Cardiac atrium fibroblast (primary cell): ENCODE data around the gene CREG2. TPM values are rescaled to one million over a fixed set of nuclear protein-coding genes. Genes with fewer than 3 reads are reported as not detected.

Experiments
- total RNA-seq: library from RNA; depleted of rRNA; stranded (reverse); fragments of >200 nt; gene quantifications from 2 replicates; pipeline ENCODE4 v1.2.3, GENCODE V29; 2015

CREG2 gene, protein sequence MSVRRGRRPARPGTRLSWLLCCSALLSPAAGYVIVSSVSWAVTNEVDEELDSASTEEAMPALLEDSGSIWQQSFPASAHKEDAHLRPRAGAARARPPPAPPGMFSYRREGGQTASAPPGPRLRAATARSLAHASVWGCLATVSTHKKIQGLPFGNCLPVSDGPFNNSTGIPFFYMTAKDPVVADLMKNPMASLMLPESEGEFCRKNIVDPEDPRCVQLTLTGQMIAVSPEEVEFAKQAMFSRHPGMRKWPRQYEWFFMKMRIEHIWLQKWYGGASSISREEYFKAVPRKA
- total RNA-seq: 0.36 and 0.65 TPM in 2 replicates

DNA sequence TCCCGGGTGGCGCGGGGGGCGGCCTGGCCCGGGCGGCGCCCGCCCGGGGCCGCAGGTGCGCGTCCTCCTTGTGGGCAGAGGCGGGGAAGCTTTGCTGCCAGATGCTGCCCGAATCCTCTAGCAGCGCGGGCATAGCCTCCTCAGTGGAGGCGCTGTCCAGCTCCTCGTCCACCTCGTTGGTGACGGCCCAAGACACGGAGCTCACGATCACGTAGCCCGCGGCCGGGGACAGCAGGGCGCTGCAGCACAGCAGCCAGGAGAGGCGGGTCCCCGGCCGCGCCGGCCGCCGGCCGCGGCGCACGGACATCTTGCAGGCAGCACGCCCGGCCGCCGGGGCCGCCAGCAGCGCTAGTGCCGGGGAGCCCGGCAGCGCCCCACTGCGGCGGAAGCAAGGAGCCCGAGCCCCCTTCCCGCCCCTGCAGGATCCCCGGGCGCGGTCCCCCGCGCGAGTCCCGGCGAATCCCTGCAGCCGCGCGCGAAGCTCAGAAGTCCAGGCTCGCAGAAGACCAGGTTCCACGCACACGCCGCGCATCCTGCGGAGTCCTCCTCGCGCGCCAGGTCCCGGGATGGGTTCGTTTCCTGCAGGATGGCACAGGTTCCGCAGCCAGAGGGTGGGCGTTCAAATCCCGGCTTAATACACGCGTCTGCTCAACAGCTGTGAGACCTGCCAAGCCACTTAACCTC, at the start of gene CREG2:
CREG2 (minus strand) TSS at position 353 of the 684 bp plus-strand sequence; CDS start at position 307, 46 bp downstream.

DNA sequence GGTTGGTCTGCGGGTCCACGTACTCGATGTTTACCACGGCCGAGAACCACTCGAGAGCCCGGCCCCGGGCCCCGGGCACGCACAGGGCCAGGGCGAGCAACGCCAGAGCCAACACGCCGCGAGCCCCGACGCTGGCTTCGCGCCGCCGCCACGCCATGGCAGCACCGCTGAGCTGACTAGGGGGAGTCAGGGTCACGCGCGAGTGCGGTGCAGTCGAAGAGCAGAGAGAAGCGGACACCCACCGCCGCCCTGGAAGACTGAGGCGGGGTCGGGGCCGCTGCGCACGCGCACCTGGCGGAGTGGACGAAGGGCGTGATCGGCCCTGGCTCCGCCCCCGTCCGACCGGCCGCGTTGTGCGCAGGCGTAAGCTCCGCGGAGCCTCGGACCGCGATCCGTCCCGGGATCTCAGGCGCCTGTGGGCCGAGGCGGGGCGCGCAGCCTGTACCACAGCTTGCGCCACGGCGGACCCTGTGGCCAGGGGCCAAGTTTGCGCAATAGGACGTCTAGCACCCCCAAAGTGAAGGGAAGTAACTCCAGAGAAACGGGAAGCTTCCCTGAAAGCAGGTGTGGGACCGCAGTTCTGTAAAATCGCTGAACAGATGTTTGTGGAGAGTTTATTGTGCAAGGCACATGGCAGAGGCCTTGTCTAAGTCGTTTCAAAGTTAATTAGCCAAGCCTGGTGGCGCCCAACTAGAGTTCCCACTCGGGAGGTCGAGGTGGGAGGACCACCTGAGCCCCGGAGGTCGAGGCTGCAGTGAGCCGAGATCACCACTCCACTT, 78.7 kb downstream of the CREG2 start, which contains the start of gene RNF149:
RNF149 (minus strand) TSS at position 270 of the 779 bp plus-strand sequence; CDS start at position 157, 113 bp downstream.

Other genes starting within 250 kb of the CREG2 start
- gene TBC1D8, start 236.1 kb downstream of the CREG2 start, total RNA-seq: 9.4 and 17.5 TPM in 2 replicates
- gene CNOT11, start 134.6 kb downstream of the CREG2 start, total RNA-seq: 22.0 TPM in 2 replicates
- 30.3 and 37.4 TPM in 2 replicates for gene RNF149, start 78.8 kb downstream of the CREG2 start, total RNA-seq
- gene RFX8, start 87.6 kb upstream of the CREG2 start, total RNA-seq: under 0.01 and 1.8 TPM in 2 replicates